ENCODE measurements around the gene AVL9. TPM values are rescaled to one million over a fixed set of nuclear protein-coding genes. Genes with fewer than 3 reads are reported as not detected.

The AVL9 gene
- polyA plus RNA-seq, 2 of the 4 experiments (the other 2 are of a cell fraction): 24.0 to 36.1 TPM

DNA sequence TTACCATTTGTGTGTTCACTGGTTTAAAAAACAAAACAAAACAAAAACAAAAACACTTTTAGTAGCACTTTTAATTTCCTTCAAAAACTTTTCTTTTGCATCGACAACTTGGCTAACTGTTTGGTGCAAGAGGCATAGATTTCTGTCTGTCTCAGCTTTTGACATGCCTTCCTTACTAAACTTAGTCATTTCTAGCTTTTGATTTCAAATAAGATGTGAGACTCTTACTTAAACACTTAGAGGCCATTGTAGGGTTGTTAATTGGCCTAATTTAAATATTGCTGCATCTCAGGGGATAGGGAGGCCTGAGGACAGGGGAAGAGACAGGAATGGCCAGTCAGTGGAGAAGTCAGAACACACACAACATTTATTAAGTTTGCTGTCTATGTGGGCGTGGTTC is 66.3 kb downstream of the AVL9 start:
- Histone ChIP-seq H3K4me1 (peaks cover 15% of the 10 kb centered on the region), H3K4me2 (no peak overlapping the region), H3K4me3 (no peak overlapping the region), H3K9me3 (no peaks in the 10 kb centered on the region), H3K27ac (no peak overlapping the region)
- ChIA-PET CTCF (no interaction called here), POLR2A (no interaction called here)
- 92% methylated on average over 2 of the region's 2 CpGs for WGBS (ENCODE audit: missing lambda C conversion rate)
- FAIRE-seq (no peak), ATAC-seq (no peak), DNase-seq (ENCODE audit: low read depth in 1 of 2, low spot score in 1 of 2) (no peak)
- TF ChIP-seq FOSB (CRISPR knock-in tag; IDR thresholded peaks at IDR 0.05) (no peak), CBX2 (IDR thresholded peaks at IDR 0.05; ENCODE audit: borderline replicate concordance, low read depth) (no peak), ZSCAN20 (CRISPR knock-in tag; IDR thresholded peaks at IDR 0.05) (no peak), GATA3 (IDR thresholded peaks at IDR 0.05; ENCODE audit: borderline replicate concordance) (no peak), USF2 (IDR thresholded peaks at IDR 0.05) (no peak), EP300 (IDR thresholded peaks at IDR 0.05) (no peak)

DNA sequence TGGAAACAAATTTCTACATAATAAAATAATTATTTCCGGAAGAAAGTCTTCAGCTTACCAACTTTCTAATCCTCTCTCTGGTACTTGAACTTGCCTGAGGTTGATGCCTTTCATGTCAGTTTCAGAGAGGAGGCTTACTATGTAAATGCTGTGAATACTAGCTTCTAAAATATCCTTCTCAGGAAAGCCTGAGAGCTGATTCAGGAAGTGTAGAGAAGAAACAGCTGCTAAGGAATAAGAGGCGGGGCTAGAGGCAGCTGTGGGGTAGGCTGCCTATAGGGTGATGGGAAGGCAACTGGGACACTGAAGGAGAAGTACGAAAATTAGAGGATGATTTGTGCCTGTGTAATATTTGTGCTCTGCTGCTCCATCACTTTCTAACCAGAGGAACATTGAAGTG is 69.3 kb downstream of the AVL9 start:
- POLR2A ChIA-PET: no interaction called here
- Histone ChIP-seq H3K4me3 (no peak overlapping the region), H3K27ac (peak overlapping the region in 1 of 2 experiments; percentile 44; a peak in 3 of 6 replicates), H3K9me3 (no peaks in the 10 kb centered on the region), H3K4me2 (no peak overlapping the region), H3K4me1 (peaks cover 27% of the 10 kb centered on the region)
- no peak for TF ChIP-seq RCOR1 (IDR thresholded peaks at IDR 0.05; ENCODE audit: low read depth, low read length)
- TF ChIP-seq, protein P1, sequence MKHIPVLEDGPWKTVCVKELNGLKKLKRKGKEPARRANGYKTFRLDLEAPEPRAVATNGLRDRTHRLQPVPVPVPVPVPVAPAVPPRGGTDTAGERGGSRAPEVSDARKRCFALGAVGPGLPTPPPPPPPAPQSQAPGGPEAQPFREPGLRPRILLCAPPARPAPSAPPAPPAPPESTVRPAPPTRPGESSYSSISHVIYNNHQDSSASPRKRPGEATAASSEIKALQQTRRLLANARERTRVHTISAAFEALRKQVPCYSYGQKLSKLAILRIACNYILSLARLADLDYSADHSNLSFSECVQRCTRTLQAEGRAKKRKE (CRISPR knock-in tag; IDR thresholded peaks at IDR 0.05; ENCODE audit: low read depth): no peak
- no peak for TF ChIP-seq TFCP2L1 (CRISPR knock-in tag; IDR thresholded peaks at IDR 0.05)
- TF ChIP-seq NFE2L2 (conservative IDR thresholded peaks at IDR 0.05; ENCODE audit: low read length): no peak
- no peak for TF ChIP-seq PHF8 (IDR thresholded peaks at IDR 0.05; ENCODE audit: borderline replicate concordance, low read depth)
- TF ChIP-seq FOXS1 (CRISPR knock-in tag; IDR thresholded peaks at IDR 0.05): no peak
- no peak for TF ChIP-seq EHF (CRISPR knock-in tag; IDR thresholded peaks at IDR 0.05)
- TF ChIP-seq CHD4 (IDR thresholded peaks at IDR 0.05; ENCODE audit: borderline replicate concordance): no peak
- TF ChIP-seq NR3C1 (IDR thresholded peaks at IDR 0.05): no peak
- TF ChIP-seq MYC (IDR thresholded peaks at IDR 0.05; ENCODE audit: borderline replicate concordance, low read length): no peak
- TF ChIP-seq ZSCAN20 (CRISPR knock-in tag; IDR thresholded peaks at IDR 0.05): no peak
- CTCF ChIA-PET: no interaction called here
- 78% methylated on average over 2 of the region's 3 CpGs for WGBS (ENCODE audit: missing lambda C conversion rate)
- peak in 1 of 2 experiments; percentile 21 for DNase-seq (ENCODE audit: low read depth in 1 of 2, low spot score in 1 of 2)
- no peak for FAIRE-seq
- peak; percentile 78 to 82 for ATAC-seq

- ChIA-PET CTCF (no interaction called here), POLR2A (interaction anchor here (1.3 kb wide), 2 partner anchors 74 to 100 kb away, joined by 3 read pairs; partner anchors contain the start of gene AVL9)
- peak overlapping the region; percentile 68 for H3K4me2 ChIP-seq
- peak overlapping the region; percentile 70 to 86 for H3K27ac ChIP-seq
- DNase-seq (ENCODE audit: low read depth in 1 of 2, low spot score in 1 of 2) (peak; percentile 66 to 73), ATAC-seq (peak; percentile 73 to 81; a peak in 5 of 6 replicates), FAIRE-seq (peak; percentile 61)
- H3K9me3 ChIP-seq: no peaks in the 10 kb centered on the region
- H3K4me1 ChIP-seq: peaks cover 25% of the 10 kb centered on the region
- H3K4me3 ChIP-seq: peak overlapping the region; percentile 24; the same call in 2 of the 3 replicates
- TF ChIP-seq KDM1A (IDR thresholded peaks at IDR 0.05; ENCODE audit: low read depth): no peak
- TF ChIP-seq RARB (CRISPR knock-in tag; IDR thresholded peaks at IDR 0.05): no peak
- TF ChIP-seq JUN (IDR thresholded peaks at IDR 0.05): no peak
- no peak for TF ChIP-seq RAD21 (conservative IDR thresholded peaks at IDR 0.05 in 1 of 2, IDR thresholded peaks at IDR 0.05 in 1 of 2)
- TF ChIP-seq RNF2 (IDR thresholded peaks at IDR 0.05; ENCODE audit: borderline replicate concordance, low read depth): no peak
- 8% methylated on average over 8 of the region's 8 CpGs for WGBS (ENCODE audit: missing lambda C conversion rate)
Observed at GRCh38 chr7:32569388-32570289, 74.3 kb downstream of the AVL9 start.

Measured in A549 (cell line).